Central memory CD8-positive, alpha-beta T cell (primary cell): ENCODE data around the gene TEX2.

ENCODE experiments used
- ATAC-seq: fragments of 150-1000 bp; cut with Tn5 transposase; replicated peaks from 2 replicates; pipeline ENCODE4 v1.10.0; 2022; ENCODE audit warnings: mild to moderate bottlenecking, moderate FRiP score, moderate number of reproducible peaks; ENCODE audit not compliant: poor library complexity, severe bottlenecking; ENCODE audit errors: extremely low read depth
- DNase-seq, 2 donors: peaks; one replicate each; pipeline ENCODE4 v3.0.0; 2021; ENCODE audit warnings: low spot score in 2 of 2
- H3K27ac Mint-ChIP-seq: one replicate; pipeline ENCODE4 v1.8.0; 2022; ENCODE audit warnings: low read depth, mild to moderate bottlenecking, moderate library complexity, mixed read lengths
- H3K27me3 Mint-ChIP-seq: one replicate; pipeline ENCODE4 v1.8.0; 2022; ENCODE audit warnings: mixed read lengths
- H3K36me3 Mint-ChIP-seq: one replicate; pipeline ENCODE4 v1.8.0; 2022; ENCODE audit warnings: mild to moderate bottlenecking, moderate library complexity, mixed read lengths; ENCODE audit not compliant: insufficient read depth
- H3K4me1 Mint-ChIP-seq: one replicate; pipeline ENCODE4 v1.8.0; 2022; ENCODE audit warnings: mixed read lengths
- H3K4me3 Mint-ChIP-seq: one replicate; pipeline ENCODE4 v1.8.0; 2022; ENCODE audit warnings: mild to moderate bottlenecking, moderate library complexity, mixed read lengths
- H3K9me3 Mint-ChIP-seq: one replicate; pipeline ENCODE4 v1.8.0; 2022; ENCODE audit warnings: mixed read lengths

Gene TEX2

GRCh38 chr17:64153565-64154312 lies 109.3 kb downstream of the TEX2 start:
- H3K36me3 Mint-ChIP-seq: peaks cover 14% of the 10 kb centered on the region

GRCh38 chr17:64152428-64153125 lies 110.5 kb downstream of the TEX2 start:
- ATAC-seq (no peak), DNase-seq (no peak)
- H3K9me3 Mint-ChIP-seq: no peaks in the 10 kb centered on the region
- no peaks in the 10 kb centered on the region for H3K27me3 Mint-ChIP-seq
- peaks cover 10% of the 10 kb centered on the region for H3K4me1 Mint-ChIP-seq
- H3K36me3 Mint-ChIP-seq: peaks cover 17% of the 10 kb centered on the region
- no peak overlapping the region for H3K4me3 Mint-ChIP-seq
- no peak overlapping the region for H3K27ac Mint-ChIP-seq

More at GRCh38 chr17:64153565-64154312, 109.3 kb downstream of the TEX2 start:
- Mint-ChIP-seq H3K4me3 (no peak overlapping the region), H3K9me3 (no peaks in the 10 kb centered on the region), H3K27ac (no peak overlapping the region), H3K27me3 (no peaks in the 10 kb centered on the region), H3K4me1 (peaks cover 1% of the 10 kb centered on the region)
- ATAC-seq (no peak), DNase-seq (no peak)

- Mint-ChIP-seq H3K36me3 (peaks cover 24% of the 10 kb centered on the region), H3K27ac (no peak overlapping the region), H3K4me1 (peaks cover 21% of the 10 kb centered on the region), H3K9me3 (no peaks in the 10 kb centered on the region), H3K4me3 (no peak overlapping the region), H3K27me3 (no peaks in the 10 kb centered on the region)
- no peak for DNase-seq
- ATAC-seq: no peak
These were observed 112.1 kb downstream of the TEX2 start for GRCh38 chr17:64151016-64151368.

- Mint-ChIP-seq H3K27ac (no peak overlapping the region), H3K4me1 (peaks cover 21% of the 10 kb centered on the region), H3K36me3 (peaks cover 24% of the 10 kb centered on the region), H3K4me3 (no peak overlapping the region), H3K27me3 (no peaks in the 10 kb centered on the region), H3K9me3 (no peaks in the 10 kb centered on the region)
- no peak for ATAC-seq
- DNase-seq: no peak
These were observed 112.6 kb downstream of the TEX2 start for GRCh38 chr17:64150237-64151015.

GRCh38 chr17:64149196-64149595 lies 113.9 kb downstream of the TEX2 start:
- Mint-ChIP-seq H3K36me3 (peaks cover 24% of the 10 kb centered on the region), H3K27ac (no peak overlapping the region), H3K4me3 (no peak overlapping the region), H3K9me3 (no peaks in the 10 kb centered on the region), H3K27me3 (no peaks in the 10 kb centered on the region), H3K4me1 (peaks cover 21% of the 10 kb centered on the region)
- no peak for DNase-seq
- ATAC-seq: no peak

GRCh38 chr17:64148699-64149098 lies 114.4 kb downstream of the TEX2 start:
- Mint-ChIP-seq H3K36me3 (peaks cover 25% of the 10 kb centered on the region), H3K27me3 (no peaks in the 10 kb centered on the region), H3K27ac (no peak overlapping the region), H3K4me1 (peaks cover 21% of the 10 kb centered on the region), H3K9me3 (no peaks in the 10 kb centered on the region), H3K4me3 (no peak overlapping the region)
- no peak for DNase-seq
- ATAC-seq: no peak

- ATAC-seq (no peak), DNase-seq (no peak)
- Mint-ChIP-seq H3K9me3 (no peaks in the 10 kb centered on the region), H3K4me1 (peaks cover 21% of the 10 kb centered on the region), H3K4me3 (no peak overlapping the region), H3K27me3 (no peaks in the 10 kb centered on the region), H3K36me3 (peaks cover 23% of the 10 kb centered on the region), H3K27ac (no peak overlapping the region)
These were observed 114.9 kb downstream of the TEX2 start for GRCh38 chr17:64148017-64148631.

GRCh38 chr17:64147110-64148016 lies 115.7 kb downstream of the TEX2 start:
- Mint-ChIP-seq H3K9me3 (no peaks in the 10 kb centered on the region), H3K4me1 (peaks cover 21% of the 10 kb centered on the region), H3K27ac (no peak overlapping the region), H3K4me3 (no peak overlapping the region), H3K36me3 (peaks cover 21% of the 10 kb centered on the region), H3K27me3 (no peaks in the 10 kb centered on the region)
- DNase-seq: no peak
- ATAC-seq: no peak

- Mint-ChIP-seq H3K4me1 (peaks cover 21% of the 10 kb centered on the region), H3K4me3 (no peak overlapping the region), H3K27ac (no peak overlapping the region), H3K36me3 (peaks cover 21% of the 10 kb centered on the region), H3K27me3 (no peaks in the 10 kb centered on the region), H3K9me3 (no peaks in the 10 kb centered on the region)
- peak; percentile 29 for ATAC-seq
- DNase-seq: peak in 1 of 2 donors; percentile 41
These were observed 116.5 kb downstream of the TEX2 start for GRCh38 chr17:64146418-64147109.

- no peak overlapping the region for H3K4me3 Mint-ChIP-seq
- peak; percentile 95 for ATAC-seq
- no peak overlapping the region for H3K27ac Mint-ChIP-seq
- DNase-seq: peak; percentile 86 to 95
- H3K9me3 Mint-ChIP-seq: no peaks in the 10 kb centered on the region
- peaks cover 21% of the 10 kb centered on the region for H3K4me1 Mint-ChIP-seq
- peaks cover 21% of the 10 kb centered on the region for H3K36me3 Mint-ChIP-seq
- H3K27me3 Mint-ChIP-seq: no peaks in the 10 kb centered on the region
These were observed 117.2 kb downstream of the TEX2 start for GRCh38 chr17:64145751-64146417.

- Mint-ChIP-seq H3K4me3 (no peak overlapping the region), H3K9me3 (no peaks in the 10 kb centered on the region), H3K36me3 (peaks cover 18% of the 10 kb centered on the region), H3K4me1 (peaks cover 21% of the 10 kb centered on the region), H3K27me3 (no peaks in the 10 kb centered on the region), H3K27ac (no peak overlapping the region)
- no peak for DNase-seq
- ATAC-seq: peak; percentile 19
These were observed 117.7 kb downstream of the TEX2 start for GRCh38 chr17:64145375-64145750.
